Raji (cell line): ENCODE measurements around the gene ABCF3.
A peak's percentile ranks its signal among the peaks of the same experiment; 100 is the strongest.

ENCODE experiments used
- POLR2A ChIP-seq: IDR thresholded peaks from 2 replicates; pipeline ENCODE4 v1.6.1; 2011; ENCODE audit warnings: low read depth, low read length, control low read depth; ENCODE audit not compliant: insufficient read depth

Gene ABCF3

GRCh38 chr3:184165543-184165942, 20.5 kb upstream of the ABCF3 start:
- no peak for TF ChIP-seq POLR2A

GRCh38 chr3:184166671-184167070, 19.3 kb upstream of the ABCF3 start:
- no peak for TF ChIP-seq POLR2A

DNA sequence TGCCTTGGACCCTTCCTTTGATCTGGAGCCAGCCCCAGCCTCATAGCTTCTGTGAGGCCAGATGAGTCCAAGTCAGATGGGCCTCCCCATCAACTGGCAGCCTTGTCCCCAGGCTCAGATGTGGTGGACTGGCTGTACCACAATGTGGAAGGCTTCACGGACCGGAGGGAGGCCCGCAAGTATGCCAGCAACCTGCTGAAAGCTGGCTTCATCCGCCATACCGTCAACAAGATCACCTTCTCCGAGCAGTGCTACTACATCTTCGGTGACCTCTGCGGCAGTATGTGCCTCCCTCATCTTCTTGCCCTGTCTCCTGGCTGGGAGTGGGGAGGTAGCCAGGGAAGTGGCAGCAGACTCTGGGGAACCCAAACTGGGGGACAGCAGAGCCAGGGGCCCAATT, 18.2 kb upstream of the ABCF3 start:
- no peak for TF ChIP-seq POLR2A

- TF ChIP-seq POLR2A = no peak
Observed at GRCh38 chr3:184168363-184169120, 17.5 kb upstream of the ABCF3 start.

DNA sequence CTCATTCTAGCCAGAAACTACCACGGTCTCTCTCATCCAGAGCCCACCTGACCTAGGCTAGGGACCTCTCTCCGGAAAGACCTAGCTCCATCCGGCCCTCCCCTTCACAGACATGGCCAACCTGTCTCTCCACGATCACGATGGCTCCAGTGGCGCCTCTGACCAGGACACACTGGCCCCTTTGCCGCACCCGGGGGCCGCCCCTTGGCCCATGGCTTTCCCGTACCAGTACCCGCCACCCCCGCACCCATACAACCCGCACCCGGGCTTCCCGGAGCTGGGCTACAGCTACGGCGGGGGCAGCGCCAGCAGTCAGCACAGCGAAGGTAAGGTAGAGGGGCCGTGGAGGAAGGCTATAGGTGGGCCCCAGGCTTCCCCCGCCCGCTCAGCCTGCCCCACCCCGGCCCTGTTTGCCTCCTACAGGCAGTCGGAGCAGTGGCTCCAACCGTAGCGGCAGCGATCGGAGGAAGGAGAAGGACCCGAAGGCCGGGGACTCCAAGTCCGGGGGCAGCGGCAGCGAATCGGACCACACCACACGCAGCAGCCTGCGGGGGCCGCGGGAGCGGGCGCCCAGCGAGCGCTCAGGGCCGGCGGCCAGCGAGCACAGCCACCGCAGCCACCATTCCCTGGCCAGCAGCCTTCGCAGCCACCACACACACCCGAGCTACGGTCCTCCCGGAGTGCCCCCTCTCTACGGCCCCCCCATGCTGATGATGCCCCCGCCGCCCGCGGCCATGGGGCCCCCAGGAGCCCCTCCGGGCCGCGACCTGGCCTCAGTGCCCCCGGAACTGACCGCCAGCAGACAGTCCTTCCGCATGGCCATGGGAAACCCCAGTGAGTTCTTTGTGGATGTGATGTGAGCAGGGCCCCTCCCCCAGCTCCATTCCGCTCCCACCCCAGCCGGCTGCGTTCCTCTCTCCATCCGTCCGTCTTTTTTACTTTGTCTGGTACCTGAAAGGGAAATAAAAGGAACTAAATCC, 15.8 kb upstream of the ABCF3 start:
- no peak for TF ChIP-seq POLR2A

DNA sequence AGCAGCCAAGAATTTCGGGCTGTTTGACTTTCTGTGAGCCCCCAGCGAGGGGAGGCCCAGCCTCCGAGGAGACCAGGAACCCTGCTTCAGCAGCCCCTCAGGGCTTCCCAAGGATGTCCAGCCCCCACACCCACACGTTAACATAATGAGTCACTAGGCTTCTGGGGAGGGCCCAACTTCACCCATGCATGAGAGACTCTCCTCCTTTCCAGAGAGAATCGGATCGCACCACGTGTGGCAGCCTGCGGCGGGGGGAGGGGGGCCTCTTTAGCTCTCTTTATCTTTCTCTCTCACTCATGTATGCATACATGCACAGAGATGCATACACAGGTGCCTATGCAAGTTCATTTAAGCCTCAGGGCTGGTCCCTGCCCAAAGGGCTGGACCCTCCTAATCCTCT, 14.4 kb upstream of the ABCF3 start:
- no peak for TF ChIP-seq POLR2A

GRCh38 chr3:184172681-184173373, 13.2 kb upstream of the ABCF3 start:
- TF ChIP-seq POLR2A = no peak

DNA sequence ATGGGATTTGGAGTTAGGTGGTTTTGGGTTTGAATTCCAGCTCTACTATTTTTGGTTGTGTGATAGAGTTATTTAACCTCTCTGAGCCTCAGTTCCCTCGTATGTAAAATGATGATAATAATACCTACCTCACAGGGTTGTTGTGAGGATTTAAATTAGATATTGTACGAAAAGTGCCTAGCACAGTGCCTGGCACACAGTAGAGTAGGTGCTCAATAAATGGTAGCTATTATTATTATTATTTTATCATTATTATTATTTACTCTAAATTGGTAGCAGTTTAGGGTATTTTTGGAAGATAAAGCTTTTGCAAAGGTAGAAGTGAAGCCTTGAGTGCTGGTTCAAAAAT, 12.7 kb upstream of the ABCF3 start:
- TF ChIP-seq POLR2A = no peak

DNA sequence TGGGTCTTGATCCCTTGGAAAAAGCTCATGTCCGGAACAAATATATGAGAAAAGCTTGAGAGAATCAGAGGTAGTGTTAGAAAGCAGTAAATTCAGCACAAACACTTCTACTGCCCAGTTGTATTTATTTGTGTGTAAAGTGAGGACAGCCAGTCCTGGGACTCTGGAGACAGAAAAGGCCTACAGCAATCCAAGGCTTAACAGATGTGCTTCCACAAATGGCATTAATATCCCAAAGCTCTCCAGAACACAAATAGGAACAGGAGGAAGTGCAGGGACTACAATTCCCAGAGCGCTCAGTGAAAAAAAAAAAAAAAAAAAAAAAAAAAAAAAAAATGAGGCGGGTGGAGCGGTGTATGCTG, 11.7 kb upstream of the ABCF3 start:
- TF ChIP-seq POLR2A = no peak

- peak; percentile 92 for TF ChIP-seq POLR2A
Observed at GRCh38 chr3:184174646-184175492, 11.1 kb upstream of the ABCF3 start, which contains the start of gene AP2M1. Gene AP2M1 (plus strand): TSS chr3:184174855. CDS start chr3:184176994, 2,139 bp downstream.

DNA sequence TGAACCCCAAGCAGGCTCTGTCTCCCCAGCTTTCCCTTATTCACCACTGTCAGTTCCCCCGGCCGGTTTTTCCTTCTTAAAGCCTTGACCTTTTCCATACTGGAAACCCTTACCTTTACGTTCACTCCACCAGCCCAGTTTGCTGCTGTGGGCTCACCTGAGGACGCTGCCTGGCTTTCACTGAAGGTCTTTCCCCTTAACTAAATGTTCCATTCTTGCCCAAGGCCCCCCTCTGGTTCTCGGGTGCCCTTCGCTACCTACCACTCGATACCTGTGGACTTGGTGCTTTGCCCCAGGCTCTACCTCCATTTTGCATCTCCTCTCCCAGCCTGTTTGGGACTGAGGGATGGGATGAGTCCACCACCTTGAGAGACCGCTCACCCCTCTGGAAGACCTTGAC, 10.5 kb upstream of the ABCF3 start:
- no peak for TF ChIP-seq POLR2A

DNA sequence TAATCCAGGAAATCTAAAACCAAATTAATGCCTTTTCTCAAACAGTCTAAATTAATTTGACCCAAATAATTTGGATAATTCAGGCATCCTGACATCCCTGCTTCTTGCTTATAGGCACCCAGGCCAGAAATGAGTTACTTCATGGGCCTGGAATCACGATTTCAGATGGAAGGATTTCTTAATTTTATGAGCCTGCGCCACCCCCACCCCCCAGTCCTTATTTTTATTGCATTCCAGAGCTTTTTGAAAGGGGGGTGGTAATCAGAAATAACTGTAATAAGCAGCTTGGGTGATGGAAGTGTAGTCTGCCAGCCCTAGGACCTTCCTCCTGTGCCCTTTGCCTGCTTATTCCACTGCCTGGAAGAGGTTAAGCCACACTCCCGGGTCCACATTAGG, 10.0 kb upstream of the ABCF3 start:
- TF ChIP-seq POLR2A = no peak

GRCh38 chr3:184176377-184177330, 9.3 kb upstream of the ABCF3 start:
- TF ChIP-seq POLR2A = no peak

- TF ChIP-seq POLR2A = no peak
Observed at GRCh38 chr3:184177331-184177731, 8.7 kb upstream of the ABCF3 start.

GRCh38 chr3:184177767-184178306, 8.2 kb upstream of the ABCF3 start:
- no peak for TF ChIP-seq POLR2A
